Measurements from ENCODE around the gene SLC34A2. TPM values are rescaled to one million over a fixed set of nuclear protein-coding genes. Genes with fewer than 3 reads are reported as not detected.

The SLC34A2 gene
- total and polyA plus RNA-seq, 2 donors from 2014 or later: 2.9 to 694 TPM

DNA sequence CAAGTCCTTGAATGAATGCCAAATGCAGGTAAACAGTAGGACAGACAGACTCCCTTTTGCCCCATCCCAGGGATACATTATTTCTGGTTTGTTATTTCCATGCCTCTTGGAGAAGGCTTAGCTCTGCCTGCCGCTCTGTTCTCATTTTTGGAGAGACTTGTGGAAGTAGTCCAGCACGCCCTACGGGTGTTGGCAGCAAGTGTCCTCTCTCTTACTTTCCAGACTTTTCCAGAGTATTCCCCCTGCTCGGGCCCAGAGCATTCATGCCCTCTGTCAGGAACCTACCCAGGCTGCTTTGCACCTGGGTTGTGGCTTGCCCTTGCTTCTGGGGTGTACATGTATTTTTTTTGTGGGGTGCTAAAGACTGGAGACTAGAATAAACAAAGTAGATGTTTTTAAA lies 15.3 kb downstream of the SLC34A2 start:
- intact Hi-C loops (cut with DNase I): no loop called here
- no peak for FAIRE-seq

DNA sequence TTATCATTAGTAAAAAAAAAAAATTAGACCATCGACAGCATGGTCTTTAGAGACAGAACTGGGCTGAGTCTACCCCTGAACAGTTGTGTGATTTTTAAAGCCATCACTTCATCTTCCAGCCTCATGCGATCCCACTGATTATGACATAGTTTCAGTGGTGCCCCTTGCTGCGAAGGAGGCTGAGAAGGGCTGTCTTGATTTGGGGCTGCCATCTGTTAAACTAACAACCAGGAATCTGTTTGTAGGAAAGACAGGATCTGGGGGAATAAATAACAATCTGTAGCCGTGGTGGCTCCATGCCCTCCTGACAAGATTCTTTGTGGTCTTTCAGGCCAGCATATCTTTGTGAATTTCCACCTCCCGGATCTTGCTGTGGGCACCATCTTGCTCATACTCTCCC lies 17.1 kb downstream of the SLC34A2 start:
- intact Hi-C loops (cut with DNase I): no loop called here
- TF ChIP-seq, protein P1, sequence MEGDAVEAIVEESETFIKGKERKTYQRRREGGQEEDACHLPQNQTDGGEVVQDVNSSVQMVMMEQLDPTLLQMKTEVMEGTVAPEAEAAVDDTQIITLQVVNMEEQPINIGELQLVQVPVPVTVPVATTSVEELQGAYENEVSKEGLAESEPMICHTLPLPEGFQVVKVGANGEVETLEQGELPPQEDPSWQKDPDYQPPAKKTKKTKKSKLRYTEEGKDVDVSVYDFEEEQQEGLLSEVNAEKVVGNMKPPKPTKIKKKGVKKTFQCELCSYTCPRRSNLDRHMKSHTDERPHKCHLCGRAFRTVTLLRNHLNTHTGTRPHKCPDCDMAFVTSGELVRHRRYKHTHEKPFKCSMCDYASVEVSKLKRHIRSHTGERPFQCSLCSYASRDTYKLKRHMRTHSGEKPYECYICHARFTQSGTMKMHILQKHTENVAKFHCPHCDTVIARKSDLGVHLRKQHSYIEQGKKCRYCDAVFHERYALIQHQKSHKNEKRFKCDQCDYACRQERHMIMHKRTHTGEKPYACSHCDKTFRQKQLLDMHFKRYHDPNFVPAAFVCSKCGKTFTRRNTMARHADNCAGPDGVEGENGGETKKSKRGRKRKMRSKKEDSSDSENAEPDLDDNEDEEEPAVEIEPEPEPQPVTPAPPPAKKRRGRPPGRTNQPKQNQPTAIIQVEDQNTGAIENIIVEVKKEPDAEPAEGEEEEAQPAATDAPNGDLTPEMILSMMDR (IDR thresholded peaks at IDR 0.05; ENCODE audit: borderline replicate concordance, extremely low read depth, insufficient read depth): no peak
- no peak for DNase-seq
- H3K9ac ChIP-seq (ENCODE audit: low read length in 3 of 3): no peak overlapping the region
- no peak overlapping the region for H3K4me3 ChIP-seq (ENCODE audit: low read length in 3 of 3)
- H3K27me3 ChIP-seq (ENCODE audit: control insufficient read depth, insufficient read depth, low read length): no peaks in the 10 kb centered on the region
- no peak for FAIRE-seq
- no peaks in the 10 kb centered on the region for H3K36me3 ChIP-seq (ENCODE audit: control insufficient read depth in 2 of 3, insufficient read depth in 3 of 3, low read length in 3 of 3)
- no peak overlapping the region for H3K27ac ChIP-seq (ENCODE audit: low read depth in 2 of 2, low read length in 2 of 2)
- no peaks in the 10 kb centered on the region for H3K4me1 ChIP-seq (ENCODE audit: control insufficient read depth in 2 of 3, insufficient read depth in 2 of 3, low read depth in 1 of 3, low read length in 3 of 3)
- H3K9me3 ChIP-seq (ENCODE audit: control insufficient read depth in 2 of 3, insufficient read depth in 1 of 3, low read length in 3 of 3): no peaks in the 10 kb centered on the region

More for the DNA sequence above, 15.3 kb downstream of the SLC34A2 start:
- H3K4me1 ChIP-seq (ENCODE audit: control insufficient read depth in 2 of 3, insufficient read depth in 2 of 3, low read depth in 1 of 3, low read length in 3 of 3): no peaks in the 10 kb centered on the region
- H3K36me3 ChIP-seq (ENCODE audit: control insufficient read depth in 2 of 3, insufficient read depth in 3 of 3, low read length in 3 of 3): no peaks in the 10 kb centered on the region
- no peak overlapping the region for H3K27ac ChIP-seq (ENCODE audit: low read depth in 2 of 2, low read length in 2 of 2)
- no peak for DNase-seq
- TF ChIP-seq, protein P1 (IDR thresholded peaks at IDR 0.05; ENCODE audit: borderline replicate concordance, extremely low read depth, insufficient read depth): no peak
- H3K27me3 ChIP-seq (ENCODE audit: control insufficient read depth, insufficient read depth, low read length): no peaks in the 10 kb centered on the region
- H3K9me3 ChIP-seq (ENCODE audit: control insufficient read depth in 2 of 3, insufficient read depth in 1 of 3, low read length in 3 of 3): no peaks in the 10 kb centered on the region
- H3K9ac ChIP-seq (ENCODE audit: low read length in 3 of 3): no peak overlapping the region
- H3K4me3 ChIP-seq (ENCODE audit: low read length in 3 of 3): no peak overlapping the region

DNA sequence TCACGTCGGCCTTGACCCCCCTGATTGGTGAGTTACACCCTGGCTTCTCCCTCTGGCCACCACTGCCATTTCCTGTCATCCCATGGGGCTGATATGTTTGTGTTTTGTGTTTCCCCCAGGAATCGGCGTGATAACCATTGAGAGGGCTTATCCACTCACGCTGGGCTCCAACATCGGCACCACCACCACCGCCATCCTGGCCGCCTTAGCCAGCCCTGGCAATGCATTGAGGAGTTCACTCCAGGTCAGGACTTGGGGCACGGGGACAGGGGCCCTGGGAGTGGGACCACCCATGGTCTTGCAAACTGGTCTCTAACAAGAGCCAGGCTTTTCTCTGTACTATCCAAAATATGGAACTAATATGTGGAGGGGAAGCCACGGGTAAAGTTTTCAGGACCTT lies 18.7 kb downstream of the SLC34A2 start:
- H3K9me3 ChIP-seq (ENCODE audit: control insufficient read depth in 2 of 3, insufficient read depth in 1 of 3, low read length in 3 of 3): no peaks in the 10 kb centered on the region
- TF ChIP-seq, protein P1 (IDR thresholded peaks at IDR 0.05; ENCODE audit: borderline replicate concordance, extremely low read depth, insufficient read depth): no peak
- FAIRE-seq (no peak), DNase-seq (no peak)
- H3K9ac ChIP-seq (ENCODE audit: low read length in 3 of 3): no peak overlapping the region
- H3K4me1 ChIP-seq (ENCODE audit: control insufficient read depth in 2 of 3, insufficient read depth in 2 of 3, low read depth in 1 of 3, low read length in 3 of 3): no peaks in the 10 kb centered on the region
- H3K36me3 ChIP-seq (ENCODE audit: control insufficient read depth in 2 of 3, insufficient read depth in 3 of 3, low read length in 3 of 3): no peaks in the 10 kb centered on the region
- H3K4me3 ChIP-seq (ENCODE audit: low read length in 3 of 3): no peak overlapping the region
- H3K27ac ChIP-seq (ENCODE audit: low read depth in 2 of 2, low read length in 2 of 2): no peak overlapping the region
- no peaks in the 10 kb centered on the region for H3K27me3 ChIP-seq (ENCODE audit: control insufficient read depth, insufficient read depth, low read length)
- intact Hi-C loops (cut with DNase I): no loop called here

GRCh38 chr4:25676221-25676620 lies 20.6 kb downstream of the SLC34A2 start:
- H3K27ac ChIP-seq (ENCODE audit: low read depth in 2 of 2, low read length in 2 of 2): no peak overlapping the region
- DNase-seq: no peak
- no peak for FAIRE-seq

More at GRCh38 chr4:25676221-25676620, 20.6 kb downstream of the SLC34A2 start:
- no peaks in the 10 kb centered on the region for H3K27me3 ChIP-seq (ENCODE audit: control insufficient read depth, insufficient read depth, low read length)
- TF ChIP-seq, protein P1 (IDR thresholded peaks at IDR 0.05; ENCODE audit: borderline replicate concordance, extremely low read depth, insufficient read depth): no peak
- no peak overlapping the region for H3K4me3 ChIP-seq (ENCODE audit: low read length in 3 of 3)
- H3K9me3 ChIP-seq (ENCODE audit: control insufficient read depth in 2 of 3, insufficient read depth in 1 of 3, low read length in 3 of 3): no peaks in the 10 kb centered on the region
- no peaks in the 10 kb centered on the region for H3K4me1 ChIP-seq (ENCODE audit: control insufficient read depth in 2 of 3, insufficient read depth in 2 of 3, low read depth in 1 of 3, low read length in 3 of 3)
- H3K36me3 ChIP-seq (ENCODE audit: control insufficient read depth in 2 of 3, insufficient read depth in 3 of 3, low read length in 3 of 3): no peaks in the 10 kb centered on the region
- intact Hi-C loops (cut with DNase I): no loop called here
- no peak overlapping the region for H3K9ac ChIP-seq (ENCODE audit: low read length in 3 of 3)

Data from kidney (tissue), 14 donors.